ENCODE measurements around the gene CDH23. TPM values are rescaled to one million over a fixed set of nuclear protein-coding genes. Genes with fewer than 3 reads are reported as not detected.

The CDH23 gene
- total RNA-seq, 1 donor from 2014 or later = 20.9 TPM

DNA sequence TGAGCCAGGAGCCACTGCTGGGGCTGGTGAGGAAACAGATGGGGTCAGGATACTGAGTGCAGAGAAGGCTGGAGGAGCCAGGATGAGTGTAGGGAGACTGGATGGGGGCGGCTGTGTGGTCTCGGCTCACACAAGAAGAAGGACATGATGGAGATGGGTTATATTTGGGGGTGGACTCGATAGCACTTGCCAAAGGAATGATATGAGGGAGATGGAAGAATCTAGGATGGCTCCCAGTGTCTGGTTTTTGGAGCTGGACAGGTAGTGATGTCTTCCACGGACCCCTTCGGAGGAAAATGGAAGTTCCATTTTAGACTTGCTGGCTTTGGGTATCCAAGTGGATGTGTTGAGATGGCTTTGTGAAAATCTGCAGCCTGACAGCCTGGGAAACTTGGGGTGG, 83.9 kb downstream of the CDH23 start:
- ATAC-seq (no peak), DNase-seq (ENCODE audit: low spot score) (no peak)

- ATAC-seq = no peak
- no peak for DNase-seq (ENCODE audit: low spot score)
Observed at GRCh38 chr10:71481746-71482410, 85.2 kb downstream of the CDH23 start.

DNA sequence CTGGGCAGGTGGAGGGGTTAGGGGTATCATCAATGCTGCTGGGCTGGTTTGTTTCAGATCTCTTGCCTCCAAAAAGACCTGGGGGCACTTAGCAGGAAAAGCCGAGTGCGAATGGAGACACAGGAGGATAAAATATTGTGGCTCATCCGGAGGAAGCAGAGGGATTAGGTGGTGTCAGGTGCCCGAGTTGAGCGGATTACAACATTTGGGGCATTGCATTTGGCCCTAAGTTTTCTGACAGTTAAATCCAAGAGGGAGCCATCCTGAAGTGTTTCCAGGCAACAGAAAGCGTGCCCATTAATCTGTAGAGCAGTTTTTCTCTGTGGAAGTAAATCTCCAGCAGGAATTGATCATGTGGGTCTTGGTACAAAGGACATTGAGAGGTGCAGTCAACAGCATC, 85.9 kb downstream of the CDH23 start:
- no peak for DNase-seq (ENCODE audit: low spot score)
- ATAC-seq = no peak

DNA sequence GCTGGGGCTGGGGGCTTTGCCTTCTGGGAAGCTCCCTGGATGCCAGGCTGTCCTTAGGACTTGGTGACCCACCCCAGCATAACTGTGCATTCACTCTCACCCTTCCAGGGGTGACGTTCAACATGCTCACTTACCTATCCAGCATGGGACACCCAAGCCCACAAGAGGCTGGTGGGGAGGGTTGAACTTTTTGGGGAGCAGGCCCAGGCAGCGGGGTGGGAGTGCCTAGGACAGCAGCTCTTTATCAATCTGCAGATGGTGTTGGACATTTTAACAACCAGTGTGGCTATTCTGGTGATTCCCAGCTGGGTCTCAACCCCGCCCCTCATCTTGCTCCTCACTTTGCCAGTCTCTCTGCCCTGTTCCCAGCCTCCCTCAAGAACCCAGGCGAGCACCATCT, 86.4 kb downstream of the CDH23 start:
- no peak for ATAC-seq
- DNase-seq (ENCODE audit: low spot score) = no peak

- DNase-seq (ENCODE audit: low spot score) = no peak
- ATAC-seq = peak; percentile 46
Observed at GRCh38 chr10:71483885-71484751, 87.4 kb downstream of the CDH23 start.

- ATAC-seq (peak; percentile 86), DNase-seq (ENCODE audit: low spot score) (peak; percentile 52)
Observed at GRCh38 chr10:71486484-71487114, 89.9 kb downstream of the CDH23 start.

GRCh38 chr10:71487726-71488125, 91.0 kb downstream of the CDH23 start:
- no peak for ATAC-seq
- no peak for DNase-seq (ENCODE audit: low spot score)

DNA sequence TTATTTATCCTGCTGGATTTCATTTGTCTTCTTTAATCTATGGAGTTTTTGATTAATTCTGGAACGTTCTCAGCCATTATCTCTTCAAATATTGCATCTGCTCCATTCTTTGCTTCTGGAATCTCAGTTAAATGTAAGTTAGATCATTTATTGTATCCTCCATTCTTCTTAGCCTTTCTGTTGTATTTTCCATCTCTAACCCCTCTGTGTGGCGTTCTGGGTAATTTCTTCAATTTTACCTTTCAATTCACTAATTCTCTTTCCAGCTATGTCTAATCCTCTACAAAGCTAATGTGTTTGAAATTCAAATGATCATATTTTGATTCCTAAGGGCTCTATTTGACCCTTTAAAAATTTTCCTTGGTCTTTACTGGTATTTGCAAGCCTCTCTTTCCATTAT, 92.4 kb downstream of the CDH23 start:
- DNase-seq (ENCODE audit: low spot score) = no peak
- no peak for ATAC-seq

DNA sequence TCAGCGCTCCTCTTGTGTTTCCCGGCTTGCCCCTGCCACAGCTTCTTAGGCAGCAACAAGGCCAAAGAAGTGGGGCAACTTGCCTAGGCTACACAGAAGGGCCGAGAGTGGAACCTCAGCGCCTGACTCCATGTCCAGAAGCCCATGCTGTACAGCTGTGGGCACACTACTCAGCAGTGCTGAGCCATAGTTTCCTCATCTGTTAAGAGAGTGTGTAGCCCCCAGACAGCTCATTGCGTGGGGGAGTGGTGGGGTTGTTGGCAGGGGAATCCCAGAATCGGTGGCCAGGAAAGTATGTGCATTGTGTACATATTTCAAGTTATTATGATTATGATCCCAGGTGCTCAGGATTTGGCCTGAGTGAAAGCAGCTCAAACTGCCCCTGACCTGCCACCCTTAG, 96.2 kb downstream of the CDH23 start:
- ATAC-seq = no peak

GRCh38 chr10:71493741-71494140, 97.0 kb downstream of the CDH23 start:
- ATAC-seq = no peak
- DNase-seq (ENCODE audit: low spot score) = no peak

More for the DNA sequence above, 96.2 kb downstream of the CDH23 start:
- no peak for DNase-seq (ENCODE audit: low spot score)

DNA sequence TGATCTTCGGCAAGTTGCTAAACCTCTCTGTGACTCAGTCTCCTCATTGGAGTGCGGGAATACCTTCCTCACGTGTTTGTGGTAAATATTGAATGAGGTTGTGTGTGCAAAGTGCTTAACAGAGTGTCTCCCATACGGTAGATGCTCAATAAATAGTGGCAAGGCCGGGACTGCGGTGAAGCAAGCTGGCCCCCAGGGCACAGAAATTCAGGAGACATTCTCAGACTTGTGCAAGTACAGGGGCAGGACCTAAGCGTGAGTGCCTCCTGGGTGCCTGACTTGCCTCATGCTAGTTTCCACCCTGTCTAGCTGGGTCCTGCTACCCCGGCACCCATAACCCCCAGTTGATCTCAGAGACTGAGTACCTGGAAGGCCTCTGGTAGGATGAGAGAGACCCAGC, 97.8 kb downstream of the CDH23 start:
- no peak for ATAC-seq
- DNase-seq (ENCODE audit: low spot score) = no peak

- ATAC-seq = no peak
- DNase-seq (ENCODE audit: low spot score) = no peak
Observed at GRCh38 chr10:71494980-71495381, 98.3 kb downstream of the CDH23 start.

GRCh38 chr10:71496927-71497762, 100.4 kb downstream of the CDH23 start:
- DNase-seq (ENCODE audit: low spot score) (no peak), ATAC-seq (no peak)

DNA sequence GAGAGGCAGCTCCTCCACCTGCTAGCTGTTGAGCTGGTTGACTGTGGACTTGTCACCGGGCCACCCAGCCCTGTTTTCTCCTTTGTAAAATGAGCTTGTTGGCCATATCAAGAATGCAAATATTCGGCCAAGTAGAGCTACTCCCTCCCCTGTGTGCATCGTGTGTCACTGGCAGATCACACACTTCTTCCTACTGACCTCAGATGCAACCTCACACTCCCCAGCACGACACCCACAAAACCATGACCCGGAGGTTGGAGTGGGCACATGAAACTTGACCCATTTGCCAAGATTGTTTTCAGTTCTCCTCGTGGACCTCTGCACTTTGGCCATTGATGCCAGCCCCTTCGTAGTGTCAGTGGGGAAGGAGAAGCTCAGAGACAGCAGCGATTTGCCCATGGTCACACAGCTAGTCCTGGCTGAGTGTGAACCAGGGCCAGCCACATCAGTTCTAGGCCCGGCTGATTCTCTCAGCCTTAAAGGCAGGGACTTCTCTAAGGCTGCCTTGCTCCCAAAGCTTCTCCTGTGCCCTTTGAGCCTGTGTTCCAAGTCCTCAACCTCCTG, 101.1 kb downstream of the CDH23 start:
- ATAC-seq (no peak), DNase-seq (ENCODE audit: low spot score) (no peak)

- ATAC-seq (no peak), DNase-seq (ENCODE audit: low spot score) (no peak)
Observed at GRCh38 chr10:71501402-71501801, 104.7 kb downstream of the CDH23 start.

DNA sequence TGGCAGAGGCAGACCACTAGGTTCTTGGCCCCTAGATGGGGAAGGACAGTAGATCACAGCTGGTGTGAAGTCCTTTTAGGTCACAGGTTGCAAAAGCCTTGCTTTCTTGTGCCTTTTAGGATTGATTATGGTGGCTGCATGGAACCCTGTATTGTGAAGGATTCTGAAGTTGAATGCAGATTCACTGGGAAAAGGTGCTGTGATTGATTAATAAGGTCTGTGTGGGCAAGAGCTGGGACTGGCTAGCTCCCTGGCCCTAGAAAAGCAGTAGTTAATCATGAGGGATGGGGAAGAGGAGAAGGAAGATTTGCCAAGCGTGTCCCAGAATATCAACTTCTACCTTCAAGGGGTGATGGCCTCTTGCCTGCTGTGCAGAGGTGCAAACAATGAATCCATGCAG, 105.5 kb downstream of the CDH23 start:
- DNase-seq (ENCODE audit: low spot score) = no peak
- no peak for ATAC-seq

DNA sequence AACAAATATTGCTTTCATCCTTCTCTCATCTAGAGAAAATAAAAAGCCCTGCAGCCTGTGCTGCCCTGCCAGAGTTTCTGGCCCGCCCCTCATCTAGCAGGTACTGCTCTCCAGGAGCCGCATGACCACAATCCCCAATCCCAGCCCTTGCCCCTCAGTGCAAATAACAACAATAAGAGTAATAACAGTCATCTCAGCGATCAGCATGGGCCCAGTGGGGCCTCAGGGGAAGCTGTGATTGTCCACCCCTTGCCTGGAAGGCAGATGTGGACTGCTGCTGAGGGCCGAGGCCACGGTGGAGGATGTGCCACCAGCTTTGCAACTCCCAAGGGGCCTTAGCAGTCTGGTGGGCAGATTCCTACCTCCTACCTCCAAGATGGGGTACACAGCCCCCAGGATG, 106.1 kb downstream of the CDH23 start:
- DNase-seq (ENCODE audit: low spot score) (no peak), ATAC-seq (no peak)

DNA sequence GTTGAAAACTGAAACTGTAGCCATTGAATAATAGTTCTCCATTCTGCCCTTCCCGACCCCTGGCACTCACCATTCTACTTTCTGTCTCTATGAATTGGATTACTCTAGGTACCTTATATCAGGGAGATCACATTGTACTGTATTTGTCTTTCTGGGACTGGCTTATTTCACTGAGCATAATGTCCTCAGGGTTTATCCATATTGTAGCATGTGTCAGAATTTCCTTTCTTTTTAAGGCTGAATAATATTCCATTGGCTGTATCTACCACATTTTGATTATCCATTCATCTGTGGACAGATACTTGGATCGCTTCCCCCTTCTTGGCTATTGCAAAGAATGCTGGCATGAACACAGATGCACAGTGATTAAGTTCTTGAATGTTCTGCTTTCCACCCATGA, 107.4 kb downstream of the CDH23 start:
- DNase-seq (ENCODE audit: low spot score) = no peak
- no peak for ATAC-seq

GRCh38 chr10:71504570-71504969, 107.8 kb downstream of the CDH23 start:
- DNase-seq (ENCODE audit: low spot score) = no peak
- ATAC-seq = no peak

- DNase-seq (ENCODE audit: low spot score) = no peak
- ATAC-seq = no peak
Observed at GRCh38 chr10:71505862-71506261, 109.1 kb downstream of the CDH23 start.

DNA sequence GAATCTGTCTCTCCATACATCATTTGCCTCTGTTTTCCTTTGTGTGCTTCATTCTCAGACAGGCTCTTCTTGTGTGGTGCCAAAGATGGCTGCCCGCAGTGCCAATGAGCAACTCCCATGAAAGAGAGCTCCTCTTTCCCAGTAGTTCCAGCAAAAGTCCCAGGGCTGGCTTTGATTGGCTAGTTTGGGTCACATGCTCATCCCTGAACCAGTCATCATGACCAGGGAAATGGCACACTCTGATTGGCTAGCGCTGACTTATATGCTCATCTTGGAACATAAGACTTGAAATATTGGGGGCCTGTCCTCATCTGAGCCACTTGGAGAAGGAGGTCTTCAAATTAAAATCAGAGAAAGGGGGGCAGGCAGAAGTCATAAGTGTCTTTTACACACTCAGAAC, 112.7 kb downstream of the CDH23 start:
- no peak for DNase-seq (ENCODE audit: low spot score)
- no peak for ATAC-seq

Data from left lobe of liver (tissue), 2 donors.